IMR-90 (cell line): Measurements from ENCODE around the gene CLMP. TPM values are rescaled to one million over a fixed set of nuclear protein-coding genes. Genes with fewer than 3 reads are reported as not detected.
A peak's percentile ranks its signal among the peaks of the same experiment; 100 is the strongest.

Experiments used
- ATAC-seq: fragments of 200-7000 bp; cut with Tn5 transposase; 2 replicates; pipeline ENCODE4 v1.9.1; 2020; ENCODE audit warnings: low read depth, mild to moderate bottlenecking, moderate library complexity
- BruUV-seq: library from RNA; stranded (reverse); fragments of 400-500 nt; replicated peaks from 2 replicates; lab custom pipeline; 2021; lab: Mats Ljungman, UMichigan
- CTCF ChIA-PET: fragments of 300-600 bp; formaldehyde crosslinking; extraction: SDS; loops from one replicate; lab custom pipeline; 2021; ENCODE audit warnings: antibody characterized with exemption; lab: Yijun Ruan, JAX
- POLR2A ChIA-PET: fragments of 300-600 bp; sonication (Branson Sonifier 250); formaldehyde crosslinking; loops from one replicate; lab custom pipeline; 2022; ENCODE audit warnings: antibody characterized with exemption; ENCODE audit not compliant: unreplicated experiment; lab: Charles Lee
- DNase-seq: peaks from one replicate; pipeline ENCODE4 v3.0.0; 2013
- H2AFZ ChIP-seq: replicated peaks from 2 replicates; pipeline ENCODE3; 2013; ENCODE audit warnings: low read length, mild to moderate bottlenecking; ENCODE audit not compliant: poor library complexity
- H2AK5ac ChIP-seq: 2 replicates; pipeline ENCODE4 v1.6.1; 2013; ENCODE audit warnings: low read depth, low read length, inconsistent platforms
- H2AK9ac ChIP-seq: replicated peaks from 2 replicates; pipeline ENCODE3; 2013; ENCODE audit warnings: mild to moderate bottlenecking, low read depth, low read length, moderate library complexity; ENCODE audit not compliant: poor library complexity
- H2BK120ac ChIP-seq: 2 replicates; pipeline ENCODE4 v1.6.1; 2013; ENCODE audit warnings: low read depth, low read length, inconsistent platforms
- H2BK15ac ChIP-seq: 3 replicates; pipeline ENCODE4 v1.6.1; 2013; ENCODE audit warnings: low read depth, low read length, inconsistent platforms
- H2BK20ac ChIP-seq: 2 replicates; pipeline ENCODE4 v1.6.1; 2013; ENCODE audit warnings: low read depth, mild to moderate bottlenecking, inconsistent platforms, low read length, moderate library complexity
- H2BK5ac ChIP-seq: 2 replicates; pipeline ENCODE4 v1.6.1; 2013; ENCODE audit warnings: mild to moderate bottlenecking, low read depth, low read length, inconsistent platforms; ENCODE audit not compliant: poor library complexity, severe bottlenecking
- H3K14ac ChIP-seq: replicated peaks from 2 replicates; pipeline ENCODE4 v1.6.1; 2013; ENCODE audit warnings: low read depth, low read length, inconsistent platforms
- H3K18ac ChIP-seq: 2 replicates; pipeline ENCODE4 v1.6.1; 2013; ENCODE audit warnings: low read depth, low read length, control low read depth
- H3K23ac ChIP-seq: 2 replicates; pipeline ENCODE4 v1.6.1; 2013; ENCODE audit warnings: low read depth, low read length, inconsistent platforms
- H3K27ac ChIP-seq: 2 replicates; pipeline ENCODE4 v1.5.1; 2013; ENCODE audit warnings: mild to moderate bottlenecking, control low read depth, low read length; ENCODE audit not compliant: insufficient read depth
- H3K27me3 ChIP-seq: 2 replicates; pipeline ENCODE4 v1.6.1; 2013; ENCODE audit warnings: low read length; ENCODE audit not compliant: control insufficient read depth, insufficient read depth
- H3K36me3 ChIP-seq: 2 replicates; pipeline ENCODE4 v1.6.1; 2013; ENCODE audit warnings: low read length, mixed read lengths; ENCODE audit not compliant: control insufficient read depth, insufficient read depth
- H3K4ac ChIP-seq: 2 replicates; pipeline ENCODE4 v1.6.1; 2013; ENCODE audit warnings: low read depth, low read length, inconsistent platforms
- H3K4me1 ChIP-seq: 2 replicates; pipeline ENCODE4 v1.6.1; 2013; ENCODE audit warnings: low read length, mixed read lengths; ENCODE audit not compliant: control insufficient read depth, insufficient read depth
- H3K4me2 ChIP-seq: 2 replicates; pipeline ENCODE4 v1.6.1; 2013; ENCODE audit warnings: low read depth, mild to moderate bottlenecking, control low read depth, low read length, moderate library complexity
- H3K4me3 ChIP-seq: 2 replicates; pipeline ENCODE4 v1.5.1; 2013; ENCODE audit warnings: low read depth, mild to moderate bottlenecking, control low read depth, low read length, moderate library complexity; ENCODE audit not compliant: insufficient read depth
- H3K56ac ChIP-seq: 2 replicates; pipeline ENCODE4 v1.6.1; 2013; ENCODE audit warnings: low read length, inconsistent platforms; ENCODE audit not compliant: insufficient read depth; ENCODE audit errors: extremely low read depth
- H3K79me1 ChIP-seq, 2 experiments: 2 replicates each; pipeline ENCODE4 v1.6.1; 2013; ENCODE audit warnings: low read length in 2 of 2, inconsistent platforms in 1 of 2, low read depth in 1 of 2
- H3K9ac ChIP-seq: 2 replicates; pipeline ENCODE4 v1.6.1; 2013; ENCODE audit warnings: low read depth, low read length, control low read depth
- H3K9me1 ChIP-seq: 2 replicates; pipeline ENCODE4 v1.6.1; 2013; ENCODE audit warnings: low read length, inconsistent platforms; ENCODE audit not compliant: insufficient read depth
- H3K9me3 ChIP-seq: 2 replicates; pipeline ENCODE4 v1.6.1; 2013; ENCODE audit warnings: low read length; ENCODE audit not compliant: control insufficient read depth, insufficient read depth
- H4K20me1 ChIP-seq: 2 replicates; pipeline ENCODE4 v1.6.1; 2013; ENCODE audit warnings: low read length, inconsistent platforms; ENCODE audit not compliant: insufficient read depth
- H4K5ac ChIP-seq: 2 replicates; pipeline ENCODE4 v1.6.1; 2013; ENCODE audit warnings: mild to moderate bottlenecking, low read depth, low read length, control low read depth
- H4K8ac ChIP-seq, 2 experiments: 2 replicates each; pipeline ENCODE4 v1.6.1; 2013; ENCODE audit warnings: low read depth in 2 of 2, low read length in 2 of 2, control low read depth in 1 of 2, inconsistent platforms in 1 of 2
- H4K91ac ChIP-seq: 2 replicates; pipeline ENCODE4 v1.6.1; 2013; ENCODE audit warnings: low read depth, low read length, inconsistent platforms; ENCODE audit not compliant: insufficient read depth
- BHLHE40 ChIP-seq: fragments of 150-350 bp; IDR thresholded peaks from 2 replicates; pipeline ENCODE4 v1.6.1; 2016; ENCODE audit warnings: mild to moderate bottlenecking, low read depth, low read length
- MAZ ChIP-seq: IDR thresholded peaks from 2 replicates; pipeline ENCODE4 v1.6.1; 2012; ENCODE audit warnings: low read depth, mild to moderate bottlenecking, low read length, improper control_type of control experiment, moderate library complexity, borderline replicate concordance
- WGBS, 2 experiments: methylation state at CpG; one replicate each; pipeline versions ENCODE4 v1.1.5 to v1.1.7; 2013; ENCODE audit warnings: missing lambda C conversion rate in 2 of 2; ENCODE audit not compliant: insufficient read length in 1 of 2; ENCODE audit errors: extremely low coverage in 2 of 2; 5-methylcytosine and 5-hydroxymethylcytosine counted together
- dilution Hi-C: fragments of 300-500 bp; cut with HindIII; formaldehyde crosslinking; loops from one replicate; pipeline ENCODE4 v1.14.3; 2018; ENCODE audit warnings: low sequenced_read_pairs; ENCODE audit not compliant: unreplicated experiment
- in situ Hi-C: fragments of 300-500 bp; cut with MboI; formaldehyde crosslinking; loops from 3 replicates; pipeline ENCODE4 v1.14.3; 2019; ENCODE audit warnings: low sequenced_read_pairs, inconsistent platforms, mixed read lengths
- intact Hi-C: fragments of 100-400 bp; cut with micrococcal nuclease; formaldehyde crosslinking; loops from 2 replicates; pipeline ENCODE4 v1.10.0; 2022
- polyA plus RNA-seq, 3 experiments: library from polyadenylated mRNA; depleted of rRNA; stranded (reverse); fragments of >200 nt; gene quantifications; 2 replicates each; pipeline ENCODE4 v1.2.3, GENCODE V29; 2012; ENCODE audit warnings: low replicate concordance in 1 of 3
- total RNA-seq: library from RNA; depleted of rRNA; stranded (reverse); fragments of >200 nt; gene quantifications from 2 replicates; pipeline ENCODE4 v1.2.3, GENCODE V29; 2012

Gene CLMP
- total and polyA plus RNA-seq, 2 of the 4 experiments (the other 2 are of a cell fraction) = 54.7 to 95.7 TPM

- DNase-seq (no peak), ATAC-seq (no peak; the same call in 1 of the 2 replicates)
- WGBS, 2 experiments = no CpG with 5 or more reads among the region's 1 CpG
- ChIA-PET POLR2A (no interaction called here), CTCF (interaction anchor here (0.8 kb wide), 1 partner anchor 11 kb away, joined by 3 read pairs; no protein-coding TSS in a partner anchor)
- in situ Hi-C loops = no loop called here
- TF ChIP-seq MAZ = no peak
- 0 out of 2 replicates have a peak, but pooled peaks have one; percentile 6 for TF ChIP-seq BHLHE40
- Histone ChIP-seq H3K27ac (no peak overlapping the region), H2BK5ac (no peak overlapping the region), H3K79me1 (no peaks in the 10 kb centered on the region), H3K9me3 (no peaks in the 10 kb centered on the region), H4K91ac (no peak overlapping the region), H2AFZ (no peak overlapping the region), H2BK120ac (no peak overlapping the region), H4K8ac (no peak overlapping the region), H2AK9ac (no peak overlapping the region), H4K20me1 (no peaks in the 10 kb centered on the region; the same call in 1 of the 2 replicates), H4K5ac (no peak overlapping the region), H2BK15ac (no peak overlapping the region), H3K9me1 (0 out of 2 replicates have a peak, but pooled peaks cover 3% of the 10 kb centered on the region), H3K4me3 (no peak overlapping the region), H3K4ac (no peak overlapping the region), H3K56ac (no peak overlapping the region), H3K9ac (no peak overlapping the region), H3K14ac (no peak overlapping the region), H3K36me3 (no peaks in the 10 kb centered on the region), H3K23ac (no peak overlapping the region), H2AK5ac (no peak overlapping the region), H3K4me1 (no peaks in the 10 kb centered on the region), H3K18ac (no peak overlapping the region), H3K4me2 (no peak overlapping the region), H2BK20ac (no peak overlapping the region), H3K27me3 (peaks cover 11% of the 10 kb centered on the region)
- BruUV-seq = no TSS peak
- intact Hi-C loops = no loop called here
- dilution Hi-C loops = loop anchor here (25.0 kb wide), 1 partner anchor 183 kb away; no protein-coding TSS in a partner anchor
Observed at GRCh38 chr11:123045101-123045500, 149.9 kb downstream of the CLMP start.
